ENCODE data around the gene PRR7. TPM values are rescaled to one million over a fixed set of nuclear protein-coding genes. Genes with fewer than 3 reads are reported as not detected.
A peak's percentile ranks its signal among the peaks of the same experiment; 100 is the strongest.

Gene PRR7
- total RNA-seq, 1 donor from 2014 or later = 1.2 TPM

DNA sequence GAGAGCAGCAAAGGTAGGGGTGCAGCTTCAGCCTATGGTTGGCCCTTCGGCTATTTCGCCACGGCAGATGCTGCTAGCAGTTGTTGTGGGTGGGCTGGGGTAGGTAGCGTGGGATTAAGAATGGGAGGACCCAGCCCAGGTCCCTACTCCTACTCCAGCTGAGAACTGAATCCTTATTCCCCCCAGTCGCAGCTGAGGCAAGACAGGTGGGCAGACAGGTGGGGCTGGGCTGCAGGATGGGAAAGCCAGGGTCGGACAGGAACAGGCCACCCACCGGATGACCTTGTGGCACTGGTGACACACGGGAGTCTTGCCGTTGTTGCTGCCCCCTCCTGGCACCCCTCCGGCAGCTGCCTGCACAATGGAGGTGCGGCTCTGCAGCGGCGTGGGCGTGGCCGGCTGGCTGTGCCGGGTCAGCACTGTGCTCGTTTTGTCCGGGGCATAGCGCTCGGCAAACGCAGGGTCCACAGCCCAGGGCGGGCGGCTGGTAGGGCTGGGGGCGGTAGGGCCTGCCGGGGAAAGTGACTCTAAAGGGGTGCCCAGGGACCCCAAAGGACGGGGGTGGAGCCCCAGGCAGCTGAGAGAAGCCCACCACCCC lies 42.6 kb downstream of the PRR7 start:
- peaks cover 21% of the 10 kb centered on the region for H3K4me1 ChIP-seq
- peaks cover 0 to 63% of the 10 kb centered on the region in 2 donors for H3K36me3 ChIP-seq
- H3K27me3 ChIP-seq = no peaks in the 10 kb centered on the region
- no peaks in the 10 kb centered on the region for H3K9me3 ChIP-seq
- H3K4me3 ChIP-seq = no peak overlapping the region
- DNase-seq (ENCODE audit: extremely low spot score in 2 of 2) = no peak
- TF ChIP-seq CTCF (IDR thresholded peaks at IDR 0.05) (no peak), POLR2AphosphoS5 (IDR thresholded peaks at IDR 0.05; ENCODE audit: insufficient read depth in 1 of 2, low read depth in 1 of 2) (no peak), POLR2A (IDR thresholded peaks at IDR 0.05) (no peak)
- intact Hi-C loops (cut with DNase I) = no loop called here
- no peak overlapping the region for H3K27ac ChIP-seq

DNA sequence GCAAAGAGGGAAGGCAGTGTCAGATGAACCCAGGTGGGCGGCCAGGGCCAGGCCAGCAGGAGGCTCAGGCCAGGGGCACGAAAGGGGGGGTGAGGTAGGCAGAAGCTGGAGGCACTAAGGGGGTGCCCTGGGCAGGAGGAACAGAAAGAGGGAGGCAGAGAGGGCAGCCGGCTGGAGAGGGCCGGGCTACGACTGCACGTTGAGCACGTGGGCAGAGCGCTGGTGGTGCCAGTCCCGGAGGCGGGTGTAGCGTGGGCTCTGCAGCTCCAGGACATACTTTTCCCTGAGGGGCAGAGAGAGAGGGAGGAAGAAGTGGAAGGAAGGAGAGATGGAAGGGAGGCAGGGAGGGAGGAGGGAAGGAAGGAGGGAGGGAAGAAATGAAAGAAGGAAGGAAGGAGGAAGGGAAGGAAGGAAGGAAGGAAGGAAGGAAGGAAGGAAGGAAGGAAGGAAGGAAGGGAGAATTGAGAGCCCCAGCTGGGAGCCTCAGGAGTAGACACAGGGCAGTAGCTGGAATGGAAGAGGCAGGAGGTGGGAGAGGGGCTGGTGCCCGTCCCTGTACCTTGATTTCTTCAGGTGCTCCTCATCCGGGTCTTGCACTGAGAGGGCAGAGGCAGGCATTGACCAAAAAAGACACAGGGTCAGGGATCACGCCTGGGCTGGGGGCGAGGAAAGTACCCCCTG lies 43.8 kb downstream of the PRR7 start:
- H3K27me3 ChIP-seq = no peaks in the 10 kb centered on the region
- no peaks in the 10 kb centered on the region for H3K9me3 ChIP-seq
- H3K27ac ChIP-seq = no peak overlapping the region
- no peak for TF ChIP-seq POLR2A (IDR thresholded peaks at IDR 0.05)
- TF ChIP-seq CTCF (IDR thresholded peaks at IDR 0.05) = no peak
- TF ChIP-seq POLR2AphosphoS5 (IDR thresholded peaks at IDR 0.05; ENCODE audit: insufficient read depth in 1 of 2, low read depth in 1 of 2) = no peak
- DNase-seq (ENCODE audit: extremely low spot score in 2 of 2) = no peak
- no peak overlapping the region for H3K4me3 ChIP-seq
- H3K36me3 ChIP-seq = peaks cover 0 to 58% of the 10 kb centered on the region in 2 donors
- intact Hi-C loops (cut with DNase I) = no loop called here
- H3K4me1 ChIP-seq = peaks cover 28% of the 10 kb centered on the region

GRCh38 chr5:177490992-177491391 lies 44.4 kb downstream of the PRR7 start:
- H3K4me3 ChIP-seq = no peak overlapping the region
- H3K36me3 ChIP-seq = peaks cover 0 to 55% of the 10 kb centered on the region in 2 donors
- no peaks in the 10 kb centered on the region for H3K27me3 ChIP-seq
- no peaks in the 10 kb centered on the region for H3K9me3 ChIP-seq
- H3K27ac ChIP-seq = no peak overlapping the region
- intact Hi-C loops (cut with DNase I) = no loop called here
- TF ChIP-seq CTCF (IDR thresholded peaks at IDR 0.05) = no peak
- TF ChIP-seq POLR2A (IDR thresholded peaks at IDR 0.05) = no peak
- TF ChIP-seq POLR2AphosphoS5 (IDR thresholded peaks at IDR 0.05; ENCODE audit: insufficient read depth in 1 of 2, low read depth in 1 of 2) = no peak
- peaks cover 34% of the 10 kb centered on the region for H3K4me1 ChIP-seq
- DNase-seq (ENCODE audit: extremely low spot score in 2 of 2) = no peak

DNA sequence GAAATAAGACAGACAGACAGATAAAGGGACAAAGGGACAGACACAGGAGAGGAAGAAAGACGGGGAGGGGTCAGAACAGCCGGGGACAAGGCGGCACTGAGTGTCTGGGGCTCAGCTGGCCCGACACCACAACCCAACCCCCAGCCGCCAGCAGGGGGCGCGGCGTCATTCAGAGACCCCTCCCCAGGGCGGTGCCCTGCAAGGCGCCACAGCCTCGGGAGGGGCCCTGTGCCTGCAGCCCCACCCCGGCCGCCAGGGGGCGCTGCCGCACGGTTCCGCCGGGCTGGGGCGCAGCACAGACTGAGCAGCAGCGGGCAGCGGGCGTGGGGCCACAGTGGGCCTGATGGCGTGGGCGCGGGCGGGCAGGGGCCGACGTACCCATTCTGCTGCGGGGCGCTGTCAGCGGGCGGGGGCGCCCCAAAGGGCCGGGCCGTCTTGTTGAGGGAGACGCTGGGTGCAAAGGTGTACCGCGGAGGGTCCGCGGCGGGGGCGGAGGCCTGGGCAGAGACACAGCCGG lies 44.9 kb downstream of the PRR7 start:
- Histone ChIP-seq H3K4me1 (peaks cover 38% of the 10 kb centered on the region), H3K36me3 (peaks cover 0 to 51% of the 10 kb centered on the region in 2 donors)
- intact Hi-C loops (cut with DNase I) = no loop called here

More for the DNA sequence above, 44.9 kb downstream of the PRR7 start:
- no peaks in the 10 kb centered on the region for H3K27me3 ChIP-seq
- DNase-seq (ENCODE audit: extremely low spot score in 2 of 2) = no peak
- H3K27ac ChIP-seq = peak overlapping the region; percentile 19
- no peak overlapping the region for H3K4me3 ChIP-seq
- H3K9me3 ChIP-seq = no peaks in the 10 kb centered on the region
- TF ChIP-seq CTCF (IDR thresholded peaks at IDR 0.05) (peak in 1 of 3 experiments; percentile 20), POLR2A (IDR thresholded peaks at IDR 0.05) (no peak), POLR2AphosphoS5 (IDR thresholded peaks at IDR 0.05; ENCODE audit: insufficient read depth in 1 of 2, low read depth in 1 of 2) (no peak)
